ENCODE data around the gene VPS18. TPM values are rescaled to one million over a fixed set of nuclear protein-coding genes. Genes with fewer than 3 reads are reported as not detected.

Gene VPS18
- total and polyA plus RNA-seq, 2 experiments from 2014 or later: 15.8 to 32.7 TPM

DNA sequence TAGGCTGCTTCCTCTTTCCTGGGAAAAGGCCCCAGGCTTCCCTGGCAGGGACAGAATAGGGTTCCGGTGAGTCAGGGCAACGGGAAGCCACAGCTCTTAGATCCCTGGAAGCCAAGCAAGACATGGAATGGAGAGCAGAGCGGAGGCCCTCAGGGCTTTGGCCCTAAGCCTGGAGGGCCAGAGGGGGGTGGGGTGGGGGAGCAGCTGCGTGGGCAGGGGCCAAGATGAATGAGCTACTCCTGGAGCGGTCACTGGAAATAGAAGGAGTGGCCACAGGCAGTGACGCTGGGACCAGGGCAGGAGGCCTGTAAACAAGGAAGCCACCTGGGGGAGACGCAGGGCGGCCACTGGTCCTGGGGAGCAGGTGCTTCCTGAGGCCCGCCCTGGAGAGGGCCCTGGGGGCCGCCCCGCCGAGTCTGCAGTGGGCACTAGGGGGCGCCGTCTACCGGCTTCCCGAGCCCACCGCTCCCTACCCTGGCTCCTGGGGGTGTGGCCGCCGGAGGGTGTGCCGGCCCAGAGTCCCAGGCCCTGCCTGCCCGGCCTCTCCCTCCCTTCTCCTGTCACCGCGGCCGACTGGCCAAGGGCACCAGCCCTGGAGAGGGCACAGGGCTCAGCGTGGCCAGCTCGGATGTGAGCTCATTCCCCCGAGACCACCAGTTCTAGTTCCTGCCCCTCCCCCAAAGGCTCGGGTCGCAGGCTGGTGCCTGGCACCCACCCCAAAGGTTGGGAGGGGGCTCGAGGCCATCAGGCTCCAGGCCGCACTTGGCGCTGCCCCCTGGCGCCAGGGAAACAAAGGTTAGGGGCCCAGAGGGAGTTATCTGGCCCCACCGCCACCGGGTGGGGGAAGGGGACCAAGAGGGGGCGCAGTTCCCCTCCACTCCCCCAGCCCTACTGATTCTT is 12.1 kb downstream of the VPS18 start:
- peaks cover 28% of the 10 kb centered on the region for H3F3A ChIP-seq (ENCODE audit: insufficient read depth)
- H3K79me2 ChIP-seq (ENCODE audit: insufficient read depth): peaks cover 6% of the 10 kb centered on the region
- no peaks in the 10 kb centered on the region for H3K27me3 ChIP-seq (replicated peaks; ENCODE audit: insufficient read depth)
- H3K9ac ChIP-seq: peak overlapping the region; percentile 72
- TF ChIP-seq EZH2 (IDR thresholded peaks at IDR 0.05; ENCODE audit: insufficient read depth, poor library complexity, severe bottlenecking) (no peak), EZH2phosphoT487 (IDR thresholded peaks at IDR 0.05; ENCODE audit: insufficient read depth, low read depth) (no peak)
- H3K4me2 ChIP-seq (ENCODE audit: unreplicated experiment): peak overlapping the region; percentile 79
- peaks cover 24% of the 10 kb centered on the region for H3K4me1 ChIP-seq (ENCODE audit: insufficient read depth)
- H4K20me1 ChIP-seq (ENCODE audit: insufficient read depth): no peaks in the 10 kb centered on the region
- peak overlapping the region; percentile 63 for H3K4me3 ChIP-seq
- H3K9me2 ChIP-seq (ENCODE audit: insufficient read depth): no peaks in the 10 kb centered on the region
- 1 to 2% methylated on average over 33 to 35 of the region's 36 CpGs for WGBS, 2 experiments (ENCODE audit: low coverage in 1 of 2, low lambda C conversion rate in 2 of 2, missing lambda C conversion rate in 2 of 2)
- peak overlapping the region; percentile 49 for H2AFZ ChIP-seq
- DNase-seq: peak; percentile 97
- in situ Hi-C loops (cut with MboI): loop anchor here (10.0 kb wide), 1 partner anchor 118 kb away; no protein-coding TSS in a partner anchor
- H3K9me3 ChIP-seq (ENCODE audit: low read depth): no peaks in the 10 kb centered on the region
- H3K27ac ChIP-seq: peak overlapping the region; percentile 75
- H3K36me3 ChIP-seq (ENCODE audit: low read depth): no peaks in the 10 kb centered on the region; the same call in 1 of the 2 replicates

DNA sequence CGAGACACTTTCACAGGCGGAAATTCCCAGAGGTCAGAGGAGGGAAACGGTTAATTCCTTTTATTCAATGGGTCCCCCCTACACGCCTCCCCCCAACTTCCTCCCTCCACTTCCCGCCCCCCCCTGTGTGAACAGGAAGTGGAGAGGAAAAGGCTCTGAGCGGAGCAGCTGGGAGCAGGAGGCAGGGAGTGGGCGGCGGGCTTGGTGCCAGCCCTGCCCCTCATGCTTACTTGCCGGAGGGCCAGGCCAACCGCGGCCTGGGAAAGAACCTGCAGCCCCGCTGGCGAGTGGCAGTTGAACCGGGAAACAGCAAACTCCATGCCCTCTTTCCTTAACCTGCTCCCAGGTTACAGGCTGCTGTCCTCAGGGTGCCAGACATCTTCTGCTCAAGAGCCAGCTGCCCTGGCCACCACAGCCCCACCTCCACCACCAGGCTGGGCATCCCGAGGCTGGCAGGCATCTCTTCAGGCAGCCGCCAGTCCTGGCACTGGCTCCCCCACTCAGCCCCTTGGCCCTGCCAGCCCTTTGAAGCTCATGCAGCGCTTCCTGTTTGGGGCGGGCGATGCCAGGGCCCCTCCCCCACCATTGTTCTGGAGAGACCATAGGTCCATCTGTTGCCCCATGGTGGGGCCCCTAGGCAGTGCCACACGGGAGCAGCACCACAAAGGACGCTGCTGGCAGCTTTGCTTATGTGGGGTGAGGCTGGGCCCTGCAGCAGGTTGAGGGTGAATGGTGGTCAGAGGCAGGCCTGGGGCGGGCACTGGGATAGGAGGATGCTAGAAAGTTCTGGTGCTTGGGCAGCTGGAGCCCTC is 12.9 kb downstream of the VPS18 start:
- H3K27ac ChIP-seq: peak overlapping the region; percentile 75
- no peaks in the 10 kb centered on the region for H3K79me2 ChIP-seq (ENCODE audit: insufficient read depth)
- H3K27me3 ChIP-seq (replicated peaks; ENCODE audit: insufficient read depth): no peaks in the 10 kb centered on the region
- H3K4me2 ChIP-seq (ENCODE audit: unreplicated experiment): peak overlapping the region; percentile 79
- peaks cover 28% of the 10 kb centered on the region for H3F3A ChIP-seq (ENCODE audit: insufficient read depth)
- H4K20me1 ChIP-seq (ENCODE audit: insufficient read depth): no peaks in the 10 kb centered on the region
- peaks cover 24% of the 10 kb centered on the region for H3K4me1 ChIP-seq (ENCODE audit: insufficient read depth)
- H3K9me3 ChIP-seq (ENCODE audit: low read depth): no peaks in the 10 kb centered on the region
- H3K36me3 ChIP-seq (ENCODE audit: low read depth): no peaks in the 10 kb centered on the region; the same call in 1 of the 2 replicates
- peak; percentile 44 for DNase-seq
- peak overlapping the region; percentile 63 for H3K4me3 ChIP-seq
- H3K9me2 ChIP-seq (ENCODE audit: insufficient read depth): no peaks in the 10 kb centered on the region
- TF ChIP-seq EZH2 (IDR thresholded peaks at IDR 0.05; ENCODE audit: insufficient read depth, poor library complexity, severe bottlenecking): no peak
- in situ Hi-C loops (cut with MboI): loop anchor here (10.0 kb wide), 1 partner anchor 118 kb away; no protein-coding TSS in a partner anchor
- H3K9ac ChIP-seq: peak overlapping the region; percentile 72
- 33% methylated on average over 20 to 22 of the region's 22 CpGs for WGBS, 2 experiments (ENCODE audit: low coverage in 1 of 2, low lambda C conversion rate in 2 of 2, missing lambda C conversion rate in 2 of 2)
- peak overlapping the region; percentile 49 for H2AFZ ChIP-seq

DNA sequence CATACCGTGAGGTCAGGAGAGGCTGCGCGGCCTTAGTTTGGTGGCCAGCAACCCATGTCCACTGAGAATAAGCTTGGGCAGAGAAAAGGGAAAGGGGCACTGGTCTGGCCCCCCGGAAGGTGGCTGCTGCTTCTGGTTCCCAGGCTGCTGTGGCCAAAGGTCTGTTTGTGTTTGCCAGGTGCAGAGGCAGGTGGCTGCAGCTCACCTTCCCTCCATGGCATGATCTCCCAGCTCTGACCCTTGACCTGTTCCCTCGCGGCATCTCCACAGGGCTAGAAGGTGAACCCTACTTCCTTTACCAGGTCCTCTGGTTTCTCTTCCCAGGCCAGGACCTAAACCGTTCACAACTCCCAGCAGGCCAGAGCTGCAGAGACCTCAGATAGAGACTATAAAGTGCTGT is 13.8 kb downstream of the VPS18 start:
- no peak overlapping the region for H3K4me2 ChIP-seq (ENCODE audit: unreplicated experiment)
- no peak overlapping the region for H3K27ac ChIP-seq
- no peak for DNase-seq
- TF ChIP-seq EZH2phosphoT487 (IDR thresholded peaks at IDR 0.05; ENCODE audit: insufficient read depth, low read depth) (no peak), EZH2 (IDR thresholded peaks at IDR 0.05; ENCODE audit: insufficient read depth, poor library complexity, severe bottlenecking) (no peak)
- H3F3A ChIP-seq (ENCODE audit: insufficient read depth): peaks cover 28% of the 10 kb centered on the region
- WGBS, 2 experiments (ENCODE audit: low coverage in 1 of 2, low lambda C conversion rate in 2 of 2, missing lambda C conversion rate in 2 of 2): 88% methylated on average over 7 of the region's 7 CpGs
- no peak overlapping the region for H3K4me3 ChIP-seq
- no peak overlapping the region for H3K9ac ChIP-seq
- no peaks in the 10 kb centered on the region; the same call in 1 of the 2 replicates for H3K36me3 ChIP-seq (ENCODE audit: low read depth)
- peaks cover 24% of the 10 kb centered on the region for H3K4me1 ChIP-seq (ENCODE audit: insufficient read depth)
- in situ Hi-C loops (cut with MboI): loop anchor here (10.0 kb wide), 1 partner anchor 117 kb away; no protein-coding TSS in a partner anchor
- no peak overlapping the region for H2AFZ ChIP-seq
- H3K27me3 ChIP-seq (replicated peaks; ENCODE audit: insufficient read depth): no peaks in the 10 kb centered on the region
- no peaks in the 10 kb centered on the region for H3K9me3 ChIP-seq (ENCODE audit: low read depth)
- H3K9me2 ChIP-seq (ENCODE audit: insufficient read depth): no peaks in the 10 kb centered on the region
- no peaks in the 10 kb centered on the region for H4K20me1 ChIP-seq (ENCODE audit: insufficient read depth)
- H3K79me2 ChIP-seq (ENCODE audit: insufficient read depth): no peaks in the 10 kb centered on the region

Measured in GM23248 (cell line).